Activated T-helper 17 cell treated with anti-CD3 and anti-CD28 coated beads, Interleukin-2, amount 50 U/mL, for 72 hours (primary cell): ENCODE measurements around the gene PIP5K1C. TPM values are rescaled to one million over a fixed set of nuclear protein-coding genes. Genes with fewer than 3 reads are reported as not detected.
A peak's percentile ranks its signal among the peaks of the same experiment; 100 is the strongest.

Source experiments
- ATAC-seq: fragments of 150-1000 bp; cut with Tn5 transposase; replicated peaks from 2 replicates; pipeline ENCODE4 v1.10.0; 2021; ENCODE audit warnings: mild to moderate bottlenecking, moderate library complexity
- H3K27ac Mint-ChIP-seq: one replicate; pipeline ENCODE4 v1.8.0; 2022; ENCODE audit warnings: mixed read lengths
- H3K27me3 Mint-ChIP-seq: one replicate; pipeline ENCODE4 v1.8.0; 2022; ENCODE audit warnings: mixed read lengths
- H3K36me3 Mint-ChIP-seq: one replicate; pipeline ENCODE4 v1.8.0; 2022; ENCODE audit warnings: low read depth, mild to moderate bottlenecking, mixed read lengths
- H3K4me1 Mint-ChIP-seq: one replicate; pipeline ENCODE4 v1.8.0; 2022; ENCODE audit warnings: mixed read lengths
- H3K4me3 Mint-ChIP-seq: one replicate; pipeline ENCODE4 v1.8.0; 2022; ENCODE audit warnings: mild to moderate bottlenecking, mixed read lengths
- H3K9me3 Mint-ChIP-seq: one replicate; pipeline ENCODE4 v1.8.0; 2022; ENCODE audit warnings: mixed read lengths
- total RNA-seq, 2 donors: library from RNA; stranded (reverse); gene quantifications; one replicate each; pipeline ENCODE4 v1.2.3, GENCODE V29; 2022

The PIP5K1C gene
- total RNA-seq, 2 donors from 2014 or later, result 16.1 to 26.2 TPM

DNA sequence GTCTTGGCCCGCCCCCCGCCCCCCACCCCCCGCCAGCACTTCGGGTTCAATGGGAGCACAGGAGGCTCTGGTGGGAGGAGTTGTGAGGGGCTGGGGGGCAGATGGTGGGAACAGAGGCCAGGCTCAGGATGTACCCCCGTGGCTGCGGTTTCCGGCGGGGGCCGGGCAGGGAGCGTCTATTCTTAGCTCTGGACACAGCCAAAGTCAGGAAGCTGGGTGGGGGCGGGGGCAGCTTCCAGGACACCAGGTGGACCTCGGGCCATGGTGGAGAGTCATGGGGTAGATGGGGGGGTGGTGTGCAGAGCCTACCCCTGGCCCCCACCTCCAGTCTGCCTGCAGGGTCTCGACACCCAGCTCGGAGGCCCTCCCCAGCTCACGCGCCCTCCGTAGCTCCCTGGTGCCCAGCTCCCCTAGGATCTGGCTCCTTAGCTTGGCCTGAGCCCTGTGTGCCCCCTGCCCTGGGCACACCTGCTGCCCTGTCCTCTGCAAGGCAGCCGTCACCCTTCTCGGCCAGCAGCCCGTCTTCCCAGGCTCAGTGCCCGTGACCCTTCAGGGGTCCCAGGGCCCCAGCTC lies 91.4 kb downstream of the PIP5K1C start:
- Mint-ChIP-seq H3K36me3 (peaks cover 5% of the 10 kb centered on the region), H3K27ac (no peak overlapping the region), H3K9me3 (no peaks in the 10 kb centered on the region), H3K27me3 (peaks cover 9% of the 10 kb centered on the region), H3K4me1 (no peaks in the 10 kb centered on the region), H3K4me3 (no peak overlapping the region)
- no peak for ATAC-seq

DNA sequence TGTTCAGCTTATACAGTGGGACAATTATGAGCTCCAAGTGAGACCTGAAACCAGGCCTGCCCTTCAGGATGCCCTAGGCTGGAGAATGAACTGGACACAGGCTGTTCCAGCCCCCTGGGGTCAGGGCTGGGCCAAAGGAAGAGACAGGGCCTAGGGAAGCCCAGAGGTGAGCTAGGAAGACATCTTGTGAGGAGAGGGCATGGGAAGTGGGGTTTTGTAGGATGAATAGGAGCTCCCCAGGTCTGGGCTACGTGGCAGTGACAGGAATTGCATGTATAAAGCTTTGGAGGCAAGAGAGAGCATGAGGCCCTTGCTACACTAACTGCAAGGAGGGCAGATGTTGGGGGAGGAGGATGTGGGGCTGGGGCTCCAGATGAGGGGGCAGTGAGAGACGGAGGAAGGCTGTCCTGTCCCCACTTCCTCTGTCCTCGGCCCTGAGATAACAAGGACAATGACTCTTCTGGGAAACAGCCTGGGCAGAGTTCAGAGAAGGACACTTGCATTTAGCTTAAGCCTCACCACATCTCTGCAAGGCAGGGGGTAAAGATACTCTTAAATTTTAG lies 92.1 kb downstream of the PIP5K1C start:
- no peaks in the 10 kb centered on the region for H3K9me3 Mint-ChIP-seq
- peaks cover 5% of the 10 kb centered on the region for H3K36me3 Mint-ChIP-seq
- H3K27me3 Mint-ChIP-seq, result peaks cover 9% of the 10 kb centered on the region
- H3K27ac Mint-ChIP-seq, result no peak overlapping the region
- no peak for ATAC-seq
- no peaks in the 10 kb centered on the region for H3K4me1 Mint-ChIP-seq
- no peak overlapping the region for H3K4me3 Mint-ChIP-seq

DNA sequence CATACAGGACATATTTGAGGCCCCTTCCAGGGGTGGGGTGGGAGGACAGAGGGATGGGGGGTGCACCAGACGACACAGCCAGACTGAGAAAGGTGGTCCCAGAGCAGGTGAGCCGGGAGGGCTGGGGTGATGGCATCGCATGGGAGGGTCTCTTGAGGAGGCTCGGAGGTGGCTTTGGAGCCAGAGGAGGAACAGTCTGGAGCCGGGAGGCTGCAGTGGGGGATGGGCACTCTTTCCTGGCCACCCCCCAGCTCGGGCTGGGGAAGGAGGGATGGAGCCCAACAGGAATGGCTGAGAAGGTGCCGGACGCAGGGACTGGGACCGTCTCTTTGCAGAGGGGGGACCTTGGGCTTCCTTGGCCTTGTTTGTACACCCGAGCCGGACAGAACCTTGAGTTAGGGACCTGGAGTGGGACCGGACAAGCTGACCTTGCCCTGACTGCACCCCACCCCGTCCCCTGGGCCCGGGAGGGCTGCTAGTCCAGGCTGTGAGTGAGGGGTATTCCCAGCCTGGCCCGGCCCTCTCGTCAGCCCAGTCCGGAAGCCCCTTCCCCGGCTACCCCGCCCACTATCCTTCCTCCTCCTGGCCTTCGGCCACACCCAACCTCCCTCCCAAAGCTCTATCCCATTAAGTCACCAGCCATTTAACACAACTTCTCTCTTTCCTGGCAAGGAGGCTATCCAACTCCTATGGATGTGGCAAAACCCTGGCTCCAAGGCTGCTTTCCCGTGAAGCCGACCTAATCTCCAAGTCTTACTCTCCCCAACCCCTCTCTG lies 92.8 kb downstream of the PIP5K1C start:
- no peak for ATAC-seq
- Mint-ChIP-seq H3K27ac (no peak overlapping the region), H3K4me3 (no peak overlapping the region), H3K27me3 (peaks cover 9% of the 10 kb centered on the region), H3K4me1 (no peaks in the 10 kb centered on the region), H3K9me3 (no peaks in the 10 kb centered on the region), H3K36me3 (peaks cover 5% of the 10 kb centered on the region)

DNA sequence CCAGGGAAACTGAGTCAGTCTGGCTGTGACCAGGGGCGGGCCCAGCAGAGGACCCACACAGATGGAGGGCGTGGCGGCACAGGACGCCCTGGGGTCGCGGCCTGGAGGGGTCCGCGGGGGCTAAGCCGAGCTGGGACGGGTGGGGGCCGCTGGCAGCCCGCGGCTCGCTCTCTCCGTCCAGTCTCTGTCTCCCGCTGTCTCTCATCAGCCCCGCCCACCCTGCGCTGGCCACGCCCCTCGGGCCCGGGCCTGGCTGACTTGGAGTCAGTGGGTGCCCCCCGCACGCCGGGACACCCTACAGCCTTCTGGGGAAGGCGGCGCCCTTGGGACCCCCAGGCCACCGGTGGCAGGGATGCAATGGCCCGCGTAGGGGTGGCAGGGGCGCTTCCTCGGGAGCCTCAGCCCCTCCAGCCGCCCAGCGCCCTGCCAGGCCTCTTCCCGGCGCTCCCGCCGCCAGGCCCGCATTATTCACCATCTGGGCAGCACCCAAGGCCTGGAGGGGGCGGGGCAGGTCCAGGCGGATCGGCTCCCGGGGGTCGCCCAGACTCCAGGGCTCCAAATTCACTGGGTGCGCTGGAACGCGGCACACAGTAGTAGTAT lies 93.5 kb downstream of the PIP5K1C start, which contains the start of gene TBXA2R:
Gene TBXA2R (minus strand): TSS at position 186 of the 600 bp plus-strand sequence. CDS start 6,241 bp downstream, outside the sequence.
- Mint-ChIP-seq H3K27ac (no peak within 1 kb of the TSS), H3K4me3 (no peak within 1 kb of the TSS), H3K4me1 (no peaks in the 10 kb centered on the region), H3K36me3 (peaks cover 1% of the 10 kb centered on the region), H3K27me3 (peaks cover 9% of the 10 kb centered on the region), H3K9me3 (no peaks in the 10 kb centered on the region)
- peak; percentile 75 for ATAC-seq

DNA sequence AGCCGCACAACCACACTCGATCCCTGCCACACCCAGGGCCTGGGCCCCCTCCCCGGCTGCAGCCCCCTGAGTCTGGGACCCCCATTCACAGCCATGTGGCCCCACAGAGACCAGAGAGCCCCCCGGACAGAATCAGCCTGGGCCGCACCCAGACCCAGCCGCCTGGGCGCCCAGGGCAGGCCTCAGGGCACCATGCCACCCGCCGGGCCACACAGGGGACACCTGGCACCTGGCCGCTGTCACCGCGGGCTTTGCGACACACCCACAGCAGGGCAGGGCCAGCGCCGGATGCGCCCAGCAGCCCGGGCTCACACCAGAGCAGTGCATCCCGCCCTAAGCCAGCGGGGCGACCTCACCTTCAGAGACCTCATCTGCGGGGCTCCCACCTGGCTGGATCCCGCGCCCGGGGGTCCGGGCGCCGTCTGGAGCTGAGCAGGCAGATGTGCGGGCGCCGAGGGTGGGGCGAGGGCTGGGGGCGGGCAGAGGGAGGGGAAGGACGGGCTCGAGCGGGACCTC lies 94.0 kb downstream of the PIP5K1C start:
- Mint-ChIP-seq H3K9me3 (no peaks in the 10 kb centered on the region), H3K27ac (no peak overlapping the region), H3K4me1 (no peaks in the 10 kb centered on the region), H3K27me3 (peaks cover 9% of the 10 kb centered on the region), H3K36me3 (no peaks in the 10 kb centered on the region), H3K4me3 (no peak overlapping the region)
- peak; percentile 74 for ATAC-seq

DNA sequence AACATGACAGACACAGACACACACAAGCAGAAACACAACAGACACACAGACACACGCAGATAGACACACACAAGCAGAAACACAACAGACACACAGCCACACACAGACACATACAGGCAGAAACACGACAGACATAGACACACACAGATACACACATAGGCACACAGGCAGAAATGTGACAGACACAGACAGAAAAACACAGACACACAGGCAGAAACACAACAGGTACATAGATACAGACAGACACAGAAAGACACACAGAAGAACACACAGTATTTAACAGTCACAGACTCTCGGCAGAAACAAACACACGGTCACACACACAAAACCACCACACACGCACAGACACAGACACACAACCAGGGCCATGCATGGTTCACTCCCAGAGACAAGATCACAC lies 94.5 kb downstream of the PIP5K1C start:
- Mint-ChIP-seq H3K36me3 (no peaks in the 10 kb centered on the region), H3K9me3 (no peaks in the 10 kb centered on the region), H3K27me3 (peaks cover 9% of the 10 kb centered on the region), H3K4me1 (no peaks in the 10 kb centered on the region), H3K4me3 (no peak overlapping the region), H3K27ac (no peak overlapping the region)
- ATAC-seq, result no peak

DNA sequence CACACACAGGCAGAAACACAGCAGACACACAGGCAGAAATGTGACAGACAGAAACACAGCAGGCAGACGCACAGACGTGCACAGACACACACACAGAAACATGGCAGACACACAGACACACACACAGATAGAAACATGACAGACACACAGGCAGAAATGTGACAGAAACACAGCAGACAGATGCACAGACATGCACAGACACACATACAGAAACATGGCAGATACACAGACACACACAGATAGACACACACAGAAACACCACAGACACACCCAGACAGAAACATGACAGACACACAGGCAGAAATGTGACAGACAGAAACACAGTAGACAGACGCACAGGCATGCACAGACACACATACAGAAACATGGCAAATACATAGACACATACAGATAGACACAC lies 94.9 kb downstream of the PIP5K1C start:
- Mint-ChIP-seq H3K4me3 (no peak overlapping the region), H3K36me3 (no peaks in the 10 kb centered on the region), H3K4me1 (no peaks in the 10 kb centered on the region), H3K27ac (no peak overlapping the region), H3K27me3 (peaks cover 9% of the 10 kb centered on the region), H3K9me3 (no peaks in the 10 kb centered on the region)
- ATAC-seq, result no peak

DNA sequence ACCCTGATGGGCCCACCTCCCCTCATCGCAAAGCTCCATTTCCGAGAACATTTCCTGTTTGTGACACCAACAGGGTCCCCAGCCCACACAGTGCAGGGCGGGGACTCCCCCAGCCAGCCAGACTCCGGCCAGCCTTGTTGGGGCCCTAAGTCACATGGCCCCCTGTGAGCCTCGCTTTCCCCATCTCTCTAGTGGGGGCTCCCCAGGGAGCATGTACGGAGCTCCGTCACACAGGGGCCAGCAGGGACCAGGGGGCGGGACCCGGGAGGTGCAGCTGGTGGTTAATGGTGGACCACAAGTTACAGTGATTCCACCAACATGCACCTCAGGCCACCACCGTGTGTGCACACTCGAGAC lies 95.3 kb downstream of the PIP5K1C start:
- ATAC-seq, result peak; percentile 10
- H3K27ac Mint-ChIP-seq, result no peak overlapping the region
- H3K9me3 Mint-ChIP-seq, result no peaks in the 10 kb centered on the region
- H3K36me3 Mint-ChIP-seq, result no peaks in the 10 kb centered on the region
- H3K4me3 Mint-ChIP-seq, result no peak overlapping the region
- peaks cover 9% of the 10 kb centered on the region for H3K27me3 Mint-ChIP-seq
- no peaks in the 10 kb centered on the region for H3K4me1 Mint-ChIP-seq

DNA sequence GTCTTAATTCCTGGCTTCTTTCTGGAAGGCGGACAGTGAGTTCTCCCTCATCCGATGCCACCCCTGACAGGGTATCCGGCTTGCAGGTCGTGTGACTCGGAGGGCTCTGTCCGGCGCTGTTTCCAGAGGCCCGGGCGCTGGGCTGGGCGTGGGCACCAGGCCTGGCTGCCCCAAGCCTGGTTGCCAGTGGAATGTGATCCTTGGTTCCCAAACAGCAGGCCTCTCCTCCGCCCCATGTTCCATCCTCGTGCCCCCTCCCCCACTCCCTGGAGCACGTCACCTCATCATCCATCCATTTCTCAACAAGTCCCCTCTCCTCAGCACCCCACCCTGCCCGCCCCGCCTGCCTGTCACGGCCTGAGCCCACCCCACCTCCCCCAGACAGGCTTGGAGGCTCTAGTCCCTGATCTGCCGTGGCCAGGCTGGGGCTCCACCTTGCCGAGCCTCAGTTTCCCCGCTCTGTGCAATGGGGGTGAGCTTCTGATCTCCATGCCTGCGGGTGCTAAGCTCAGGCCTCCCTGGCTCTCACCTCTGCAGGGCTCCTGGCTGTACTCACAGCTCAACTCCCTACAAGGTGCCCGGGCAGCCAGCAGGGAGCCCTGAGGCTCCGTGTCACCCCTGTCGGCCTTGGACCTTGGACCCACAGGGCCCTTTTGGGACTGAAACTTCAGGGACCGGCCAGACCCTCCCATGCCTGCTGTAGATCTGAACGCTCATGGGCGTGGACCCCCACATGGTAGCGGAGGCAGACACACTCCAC lies 95.9 kb downstream of the PIP5K1C start:
- Mint-ChIP-seq H3K27ac (no peak overlapping the region), H3K4me3 (no peak overlapping the region), H3K9me3 (no peaks in the 10 kb centered on the region), H3K36me3 (no peaks in the 10 kb centered on the region), H3K27me3 (peaks cover 9% of the 10 kb centered on the region), H3K4me1 (no peaks in the 10 kb centered on the region)
- ATAC-seq, result no peak

DNA sequence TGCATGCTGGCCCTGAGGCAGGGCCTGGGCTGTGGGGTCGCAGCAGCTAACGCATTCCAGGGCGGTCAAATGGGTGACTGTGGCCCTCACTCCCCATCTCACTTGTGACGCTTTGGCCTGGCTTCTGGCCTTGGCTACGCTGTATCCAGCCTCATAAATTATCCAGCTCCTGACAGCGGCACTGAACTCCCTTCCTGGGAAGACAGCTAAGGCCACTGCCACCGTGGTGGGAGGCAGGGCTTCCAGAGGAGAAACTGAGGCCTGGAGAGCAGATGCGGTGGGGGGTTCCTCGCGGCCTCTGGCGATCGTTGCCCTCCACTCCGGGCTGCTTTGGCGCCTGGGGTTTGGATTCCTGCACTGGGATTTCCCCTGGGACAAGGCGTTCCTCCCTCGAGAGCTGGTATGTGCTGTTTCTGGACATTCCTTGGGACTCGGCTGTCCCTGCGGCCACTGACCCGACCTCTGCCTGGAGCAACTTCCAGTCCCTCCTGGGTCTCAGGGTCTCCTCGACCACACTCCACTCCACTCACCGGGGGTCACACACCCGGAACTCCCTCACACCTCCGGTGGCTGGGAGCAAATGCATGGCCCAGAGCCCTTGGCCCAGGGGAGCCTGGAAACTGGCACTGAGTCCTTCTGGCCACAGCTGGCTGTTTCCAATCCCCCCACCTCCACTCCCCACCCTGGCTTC lies 97.0 kb downstream of the PIP5K1C start:
- no peak for ATAC-seq
- H3K4me1 Mint-ChIP-seq, result no peaks in the 10 kb centered on the region
- no peaks in the 10 kb centered on the region for H3K36me3 Mint-ChIP-seq
- H3K9me3 Mint-ChIP-seq, result no peaks in the 10 kb centered on the region
- H3K27me3 Mint-ChIP-seq, result peaks cover 9% of the 10 kb centered on the region
- H3K27ac Mint-ChIP-seq, result no peak overlapping the region
- no peak overlapping the region for H3K4me3 Mint-ChIP-seq

DNA sequence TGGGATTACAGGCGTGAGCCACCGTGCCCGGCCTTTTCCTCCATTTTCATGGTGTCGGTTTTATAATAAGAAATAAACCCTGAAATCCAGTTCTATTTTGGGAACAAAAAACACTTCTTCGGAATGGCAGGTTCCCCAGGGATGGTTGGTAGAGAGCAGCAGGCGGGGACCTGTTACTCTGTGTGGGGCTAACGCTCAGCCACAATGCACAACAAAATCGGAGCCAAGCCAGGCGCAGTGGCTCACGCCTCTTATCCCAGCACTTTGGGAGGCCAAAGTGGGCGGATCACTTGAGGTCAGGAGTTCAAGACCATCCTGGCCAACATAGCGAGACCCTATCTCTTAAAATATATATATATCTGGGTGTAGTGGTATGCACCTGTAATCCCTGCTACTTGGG lies 99.2 kb downstream of the PIP5K1C start:
- no peak for ATAC-seq
- no peaks in the 10 kb centered on the region for H3K4me1 Mint-ChIP-seq
- H3K4me3 Mint-ChIP-seq, result no peak overlapping the region
- no peaks in the 10 kb centered on the region for H3K36me3 Mint-ChIP-seq
- no peak overlapping the region for H3K27ac Mint-ChIP-seq
- H3K27me3 Mint-ChIP-seq, result peaks cover 3% of the 10 kb centered on the region
- H3K9me3 Mint-ChIP-seq, result no peaks in the 10 kb centered on the region

DNA sequence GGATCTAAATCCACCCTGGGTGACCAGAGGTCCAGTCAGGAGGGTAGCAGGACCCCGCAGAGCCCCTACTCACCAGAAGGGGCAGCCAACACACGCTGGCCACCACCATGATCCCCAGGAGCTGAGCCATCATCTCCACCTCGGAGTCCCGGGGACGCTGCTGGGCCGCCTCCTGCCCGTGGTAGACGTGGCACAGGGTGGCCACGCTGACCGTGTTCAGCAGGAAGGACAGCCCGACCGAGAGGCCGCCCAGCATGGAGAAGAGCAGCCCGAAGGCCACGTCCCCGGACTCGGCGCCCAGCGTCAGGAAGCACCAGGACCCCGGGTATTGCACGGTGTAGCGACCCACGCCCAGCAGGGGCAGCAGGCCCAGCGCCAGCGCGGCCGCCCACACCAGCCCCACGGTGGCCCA lies 100.5 kb downstream of the PIP5K1C start:
- Mint-ChIP-seq H3K4me1 (no peaks in the 10 kb centered on the region), H3K27ac (no peak overlapping the region), H3K27me3 (peaks cover 2% of the 10 kb centered on the region), H3K36me3 (no peaks in the 10 kb centered on the region), H3K9me3 (no peaks in the 10 kb centered on the region), H3K4me3 (no peak overlapping the region)
- no peak for ATAC-seq

DNA sequence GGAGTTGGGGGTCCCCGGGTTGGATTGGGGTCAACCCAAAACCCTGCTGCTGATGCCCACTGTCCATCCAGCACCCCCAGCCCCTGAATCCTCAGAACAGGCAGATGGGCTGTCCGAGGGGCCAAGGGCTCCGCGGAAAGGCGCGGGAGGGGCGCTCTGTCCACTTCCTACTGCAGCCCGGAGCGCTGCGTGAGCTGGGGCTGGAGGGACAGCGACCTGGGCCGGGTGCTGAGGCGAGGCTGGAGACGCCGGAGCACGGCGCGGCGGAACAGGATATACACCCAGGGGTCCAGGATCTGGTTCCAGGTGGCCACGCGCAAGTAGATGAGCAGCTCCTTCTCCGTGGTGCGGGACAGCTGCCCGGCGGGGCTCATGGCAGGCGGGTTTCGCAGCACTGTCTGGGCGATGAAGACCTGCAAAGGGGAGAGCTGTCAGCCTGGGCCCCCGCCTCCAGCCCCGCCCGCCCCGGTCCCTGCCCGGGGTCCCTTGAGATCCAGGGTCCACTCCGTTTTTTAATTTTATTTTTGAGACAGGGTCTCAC lies 104.7 kb downstream of the PIP5K1C start:
- no peak for ATAC-seq
- no peaks in the 10 kb centered on the region for H3K9me3 Mint-ChIP-seq
- H3K4me3 Mint-ChIP-seq, result no peak overlapping the region
- no peaks in the 10 kb centered on the region for H3K27me3 Mint-ChIP-seq
- no peak overlapping the region for H3K27ac Mint-ChIP-seq
- H3K36me3 Mint-ChIP-seq, result no peaks in the 10 kb centered on the region
- H3K4me1 Mint-ChIP-seq, result no peaks in the 10 kb centered on the region
